ENCODE measurements around the gene APBA3.
"Not testable (repeated sequence)": the region's sequence is repeated elsewhere in the genome, so short reads cannot be mapped to it uniquely, and the experiment has no call there.

APBA3 gene

DNA sequence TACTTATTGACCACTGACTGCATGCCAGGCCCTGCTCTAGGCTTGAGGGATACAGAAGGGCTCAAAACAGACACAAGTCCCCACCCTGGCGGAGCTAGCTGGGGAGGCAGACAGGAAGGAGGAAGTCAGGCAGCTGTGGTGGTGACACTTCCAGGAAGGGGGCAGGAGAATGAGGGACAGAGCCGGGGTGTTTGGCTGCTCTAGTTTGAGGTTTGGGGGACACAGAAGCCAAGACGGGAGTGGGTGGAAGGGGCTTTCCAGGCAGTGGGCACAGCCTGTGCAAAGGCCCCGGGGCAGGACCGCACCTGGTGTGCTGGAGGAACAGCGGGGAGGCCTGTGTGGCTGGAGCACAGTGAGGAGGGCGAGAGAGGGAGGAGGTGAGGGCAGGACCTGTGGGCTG is 5.0 kb upstream of the APBA3 start:
- no peak overlapping the region for H3K4me3 ChIP-seq (ENCODE audit: low read depth, low read length)
- no peaks in the 10 kb centered on the region for H3K9me3 ChIP-seq (ENCODE audit: control insufficient read depth, insufficient read depth, low read length)
- no peak overlapping the region for H3K9ac ChIP-seq (ENCODE audit: low read depth, low read length)
- H3K4me1 ChIP-seq (ENCODE audit: control insufficient read depth, insufficient read depth, low read length): peaks cover 3% of the 10 kb centered on the region
- H3K27me3 ChIP-seq (ENCODE audit: control insufficient read depth, insufficient read depth, low read length): no peaks in the 10 kb centered on the region
- peaks cover 13% of the 10 kb centered on the region for H3K36me3 ChIP-seq (ENCODE audit: control insufficient read depth, insufficient read depth, low read length)

GRCh38 chr19:3765757-3766156 is 4.3 kb upstream of the APBA3 start:
- H3K36me3 ChIP-seq (ENCODE audit: control insufficient read depth, insufficient read depth, low read length): peaks cover 13% of the 10 kb centered on the region
- H3K4me3 ChIP-seq (ENCODE audit: low read depth, low read length); H3K9me3 ChIP-seq (ENCODE audit: control insufficient read depth, insufficient read depth, low read length); H3K9ac ChIP-seq (ENCODE audit: low read depth, low read length); H3K4me1 ChIP-seq (ENCODE audit: control insufficient read depth, insufficient read depth, low read length); H3K27me3 ChIP-seq (ENCODE audit: control insufficient read depth, insufficient read depth, low read length): not testable (repeated sequence)

- Histone ChIP-seq H3K9ac (ENCODE audit: low read depth, low read length) (no peak overlapping the region), H3K4me3 (ENCODE audit: low read depth, low read length) (no peak overlapping the region), H3K36me3 (ENCODE audit: control insufficient read depth, insufficient read depth, low read length) (peaks cover 13% of the 10 kb centered on the region), H3K4me1 (ENCODE audit: control insufficient read depth, insufficient read depth, low read length) (peaks cover 3% of the 10 kb centered on the region), H3K9me3 (ENCODE audit: control insufficient read depth, insufficient read depth, low read length) (no peaks in the 10 kb centered on the region), H3K27me3 (ENCODE audit: control insufficient read depth, insufficient read depth, low read length) (no peaks in the 10 kb centered on the region)
These were observed 3.6 kb upstream of the APBA3 start for GRCh38 chr19:3765121-3765520.

GRCh38 chr19:3762501-3763459 is 1.3 kb upstream of the APBA3 start, which contains the start of gene MRPL54:
Gene MRPL54, plus strand, starts transcription at chr19:3762682. Its CDS starts 19 bp downstream, at chr19:3762701.
- no peaks in the 10 kb centered on the region for H3K27me3 ChIP-seq (ENCODE audit: control insufficient read depth, insufficient read depth, low read length)
- H3K4me1 ChIP-seq (ENCODE audit: control insufficient read depth, insufficient read depth, low read length): peaks cover 3% of the 10 kb centered on the region
- H3K36me3 ChIP-seq (ENCODE audit: control insufficient read depth, insufficient read depth, low read length): peaks cover 22% of the 10 kb centered on the region

DNA sequence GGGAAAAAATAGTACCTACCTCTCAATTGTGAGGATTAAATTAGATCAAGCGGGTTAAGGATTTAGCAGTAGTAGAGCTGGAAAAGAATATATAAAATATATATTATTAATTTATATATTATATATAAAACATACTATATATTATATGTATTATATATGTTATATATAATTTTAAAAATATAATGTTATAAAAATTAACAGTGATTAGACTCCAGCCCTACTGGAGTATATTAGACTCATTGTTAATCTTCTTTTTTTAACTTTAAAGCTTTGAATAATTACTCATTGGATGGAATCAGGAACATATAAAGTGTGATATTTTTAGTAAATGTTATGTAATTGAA is 610 bp upstream of the APBA3 start:
- peaks cover 3% of the 10 kb centered on the region for H3K4me1 ChIP-seq (ENCODE audit: control insufficient read depth, insufficient read depth, low read length)
- no peak overlapping the region for H3K9ac ChIP-seq (ENCODE audit: low read depth, low read length)

More at GRCh38 chr19:3762501-3763459, 1.3 kb upstream of the APBA3 start, which contains the start of gene MRPL54:
- Histone ChIP-seq H3K9me3 (ENCODE audit: control insufficient read depth, insufficient read depth, low read length) (no peaks in the 10 kb centered on the region), H3K9ac (ENCODE audit: low read depth, low read length) (peak within 1 kb of the TSS; percentile 87), H3K4me3 (ENCODE audit: low read depth, low read length) (peak within 1 kb of the TSS; percentile 97)

DNA sequence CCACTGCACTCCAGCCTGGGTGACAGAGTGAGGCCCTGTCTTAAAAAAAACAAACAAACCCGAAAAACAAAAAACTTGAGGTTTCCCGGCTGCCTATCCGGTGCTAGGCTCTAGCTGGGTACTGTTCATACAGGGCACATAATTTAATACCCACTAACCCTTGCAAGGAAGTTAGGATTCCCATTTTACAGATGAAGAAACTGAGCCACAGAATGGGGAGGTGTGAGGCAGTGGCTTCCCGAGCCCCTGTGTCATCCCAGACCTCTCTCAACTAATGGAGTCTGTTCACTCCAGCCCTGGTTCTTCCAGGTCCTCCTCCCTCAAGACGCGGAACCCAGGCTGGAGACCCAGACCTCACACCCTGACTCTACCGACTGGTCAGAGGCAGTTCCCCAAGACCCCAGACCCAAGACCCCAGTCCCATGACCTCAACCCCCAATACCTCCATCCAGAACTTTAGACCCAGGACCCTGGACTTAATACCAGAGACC is 576 bp downstream of the APBA3 start:
- Histone ChIP-seq H3K9ac (ENCODE audit: low read depth, low read length) (peak overlapping the region; percentile 95), H3K36me3 (ENCODE audit: control insufficient read depth, insufficient read depth, low read length) (peaks cover 14% of the 10 kb centered on the region), H3K9me3 (ENCODE audit: control insufficient read depth, insufficient read depth, low read length) (no peaks in the 10 kb centered on the region), H3K4me1 (ENCODE audit: control insufficient read depth, insufficient read depth, low read length) (peaks cover 3% of the 10 kb centered on the region), H3K4me3 (ENCODE audit: low read depth, low read length) (peak overlapping the region; percentile 77), H3K27me3 (ENCODE audit: control insufficient read depth, insufficient read depth, low read length) (no peaks in the 10 kb centered on the region)

More for the DNA sequence above, 610 bp upstream of the APBA3 start:
- H3K36me3 ChIP-seq (ENCODE audit: control insufficient read depth, insufficient read depth, low read length): peaks cover 18% of the 10 kb centered on the region
- peak overlapping the region; percentile 97 for H3K4me3 ChIP-seq (ENCODE audit: low read depth, low read length)
- no peaks in the 10 kb centered on the region for H3K27me3 ChIP-seq (ENCODE audit: control insufficient read depth, insufficient read depth, low read length)
- no peaks in the 10 kb centered on the region for H3K9me3 ChIP-seq (ENCODE audit: control insufficient read depth, insufficient read depth, low read length)

- Histone ChIP-seq H3K4me1 (ENCODE audit: control insufficient read depth, insufficient read depth, low read length) (peaks cover 3% of the 10 kb centered on the region), H3K4me3 (ENCODE audit: low read depth, low read length) (no peak overlapping the region), H3K27me3 (ENCODE audit: control insufficient read depth, insufficient read depth, low read length) (no peaks in the 10 kb centered on the region), H3K36me3 (ENCODE audit: control insufficient read depth, insufficient read depth, low read length) (peaks cover 9% of the 10 kb centered on the region), H3K9ac (ENCODE audit: low read depth, low read length) (no peak overlapping the region), H3K9me3 (ENCODE audit: control insufficient read depth, insufficient read depth, low read length) (no peaks in the 10 kb centered on the region)
These were observed 1.8 kb downstream of the APBA3 start for GRCh38 chr19:3759482-3760254.

DNA sequence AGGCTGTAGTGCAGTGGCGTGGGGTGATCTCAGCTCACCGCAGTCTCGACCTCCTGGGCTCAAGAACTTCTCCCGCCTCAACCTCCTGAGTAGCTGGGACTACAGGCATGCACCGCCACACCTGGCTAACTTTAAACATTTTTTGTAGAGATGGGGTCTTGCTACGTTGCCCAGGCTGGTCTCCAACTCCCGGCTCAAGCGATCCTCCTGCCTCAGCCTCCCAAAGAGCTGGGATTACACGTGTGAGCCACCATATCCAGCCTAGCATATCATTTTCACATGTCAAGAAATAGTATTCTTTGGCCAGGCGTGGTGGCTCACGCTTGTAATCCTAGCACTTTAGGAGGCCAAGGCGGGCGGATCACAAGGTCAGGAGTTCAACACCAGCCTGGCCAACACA is 3.2 kb downstream of the APBA3 start:
- H3K36me3 ChIP-seq (ENCODE audit: control insufficient read depth, insufficient read depth, low read length); H3K4me1 ChIP-seq (ENCODE audit: control insufficient read depth, insufficient read depth, low read length); H3K27me3 ChIP-seq (ENCODE audit: control insufficient read depth, insufficient read depth, low read length); H3K4me3 ChIP-seq (ENCODE audit: low read depth, low read length); H3K9me3 ChIP-seq (ENCODE audit: control insufficient read depth, insufficient read depth, low read length); H3K9ac ChIP-seq (ENCODE audit: low read depth, low read length): not testable (repeated sequence)

DNA sequence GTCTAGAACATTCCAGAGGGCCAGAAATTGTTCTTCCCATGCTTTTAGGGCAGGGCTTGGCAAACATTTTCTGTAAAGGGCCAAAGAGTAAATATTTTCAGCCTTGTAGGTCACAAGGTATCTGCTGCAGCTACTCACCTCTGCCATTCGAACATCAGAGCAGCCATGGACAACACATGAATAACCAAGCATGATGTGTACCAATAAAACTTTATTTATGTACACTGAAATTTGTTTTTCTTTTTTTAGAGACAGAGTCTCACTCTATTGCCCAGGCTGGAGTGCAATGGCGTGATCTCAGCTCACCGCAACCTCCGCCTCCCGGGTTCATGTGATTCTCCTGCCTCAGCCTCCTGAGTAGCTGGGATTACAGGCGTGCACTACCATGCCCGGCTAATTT is 3.8 kb downstream of the APBA3 start:
- H3K9me3 ChIP-seq (ENCODE audit: control insufficient read depth, insufficient read depth, low read length); H3K36me3 ChIP-seq (ENCODE audit: control insufficient read depth, insufficient read depth, low read length); H3K4me1 ChIP-seq (ENCODE audit: control insufficient read depth, insufficient read depth, low read length); H3K9ac ChIP-seq (ENCODE audit: low read depth, low read length); H3K27me3 ChIP-seq (ENCODE audit: control insufficient read depth, insufficient read depth, low read length); H3K4me3 ChIP-seq (ENCODE audit: low read depth, low read length): not testable (repeated sequence)

- Histone ChIP-seq H3K27me3 (ENCODE audit: control insufficient read depth, insufficient read depth, low read length) (no peaks in the 10 kb centered on the region), H3K9ac (ENCODE audit: low read depth, low read length) (no peak overlapping the region), H3K36me3 (ENCODE audit: control insufficient read depth, insufficient read depth, low read length) (peaks cover 23% of the 10 kb centered on the region), H3K9me3 (ENCODE audit: control insufficient read depth, insufficient read depth, low read length) (no peaks in the 10 kb centered on the region), H3K4me3 (ENCODE audit: low read depth, low read length) (no peak overlapping the region), H3K4me1 (ENCODE audit: control insufficient read depth, insufficient read depth, low read length) (no peaks in the 10 kb centered on the region)
These were observed 7.7 kb downstream of the APBA3 start for GRCh38 chr19:3753631-3754410.

GRCh38 chr19:3752492-3752891 is 9.0 kb downstream of the APBA3 start:
- Histone ChIP-seq H3K9me3 (ENCODE audit: control insufficient read depth, insufficient read depth, low read length) (no peaks in the 10 kb centered on the region), H3K4me3 (ENCODE audit: low read depth, low read length) (no peak overlapping the region), H3K9ac (ENCODE audit: low read depth, low read length) (no peak overlapping the region), H3K27me3 (ENCODE audit: control insufficient read depth, insufficient read depth, low read length) (no peaks in the 10 kb centered on the region), H3K36me3 (ENCODE audit: control insufficient read depth, insufficient read depth, low read length) (peaks cover 23% of the 10 kb centered on the region), H3K4me1 (ENCODE audit: control insufficient read depth, insufficient read depth, low read length) (no peaks in the 10 kb centered on the region)

All from iPS-15b (cell line).